Astrocyte (in vitro differentiated cells and primary cell): ENCODE measurements around the gene SLC66A1. TPM values are rescaled to one million over a fixed set of nuclear protein-coding genes. Genes with fewer than 3 reads are reported as not detected.

Experiments
- DNase-seq: peaks from one replicate; pipeline ENCODE4 v3.0.0-alpha.2; 2010; ENCODE audit warnings: low read depth
- FAIRE-seq: peaks from 2 replicates; lab custom pipeline; 2011; peaks lifted over from hg19 to GRCh38; lab: Jason Lieb, UNC
- H2AFZ ChIP-seq: 2 replicates; pipeline ENCODE4 v1.6.0; 2012; ENCODE audit warnings: low read depth, low read length, inconsistent platforms
- H3K27ac ChIP-seq: 2 replicates; pipeline ENCODE4 v1.5.1; 2011; ENCODE audit warnings: low read depth, low read length, inconsistent platforms
- H3K27me3 ChIP-seq: 2 replicates; pipeline ENCODE4 v1.6.0; 2011; ENCODE audit warnings: low read length, inconsistent platforms; ENCODE audit not compliant: insufficient read depth
- H3K36me3 ChIP-seq: 2 replicates; pipeline ENCODE4 v1.5.1; 2011; ENCODE audit warnings: low read length, inconsistent platforms; ENCODE audit not compliant: insufficient read depth
- H3K4me1 ChIP-seq: 2 replicates; pipeline ENCODE4 v1.5.1; 2011; ENCODE audit warnings: low read length, inconsistent platforms; ENCODE audit not compliant: insufficient read depth
- H3K4me2 ChIP-seq: 2 replicates; pipeline ENCODE4 v1.6.0; 2012; ENCODE audit warnings: low read length, inconsistent platforms
- H3K4me3 ChIP-seq: 2 replicates; pipeline ENCODE4 v1.5.1; 2011; ENCODE audit warnings: low read depth, mild to moderate bottlenecking, low read length, inconsistent platforms; ENCODE audit not compliant: insufficient read depth
- H3K79me2 ChIP-seq: 2 replicates; pipeline ENCODE4 v1.6.0; 2012; ENCODE audit warnings: mild to moderate bottlenecking, low read length, inconsistent platforms; ENCODE audit not compliant: insufficient read depth
- H3K9ac ChIP-seq: 2 replicates; pipeline ENCODE4 v1.6.0; 2012; ENCODE audit warnings: mild to moderate bottlenecking, low read length, inconsistent platforms
- H3K9me3 ChIP-seq: 2 replicates; pipeline ENCODE4 v1.5.1; 2012; ENCODE audit warnings: low read depth, mild to moderate bottlenecking, low read length, inconsistent platforms; ENCODE audit not compliant: insufficient read depth
- H4K20me1 ChIP-seq: 2 replicates; pipeline ENCODE4 v1.6.0; 2012; ENCODE audit warnings: low read length, inconsistent platforms; ENCODE audit not compliant: insufficient read depth
- H3K27ac Mint-ChIP-seq: one replicate; pipeline ENCODE4 v1.8.0; 2021; ENCODE audit warnings: mild to moderate bottlenecking, mixed read lengths; ENCODE audit not compliant: unreplicated experiment
- H3K27me3 Mint-ChIP-seq: one replicate; pipeline ENCODE4 v1.8.0; 2021; ENCODE audit warnings: low read depth, mixed read lengths; ENCODE audit not compliant: unreplicated experiment
- H3K36me3 Mint-ChIP-seq: one replicate; pipeline ENCODE4 v1.8.0; 2021; ENCODE audit warnings: low read depth, mixed read lengths; ENCODE audit not compliant: unreplicated experiment
- H3K4me1 Mint-ChIP-seq: one replicate; pipeline ENCODE4 v1.8.0; 2021; ENCODE audit warnings: low read depth, mixed read lengths; ENCODE audit not compliant: unreplicated experiment
- H3K4me3 Mint-ChIP-seq: one replicate; pipeline ENCODE4 v1.8.0; 2021; ENCODE audit warnings: mild to moderate bottlenecking, moderate library complexity, mixed read lengths; ENCODE audit not compliant: unreplicated experiment
- H3K9me3 Mint-ChIP-seq: one replicate; pipeline ENCODE4 v1.8.0; 2021; ENCODE audit warnings: mild to moderate bottlenecking, mixed read lengths; ENCODE audit not compliant: unreplicated experiment
- EZH2 ChIP-seq: IDR thresholded peaks from 2 replicates; pipeline ENCODE4 v1.6.1; 2012; ENCODE audit warnings: mild to moderate bottlenecking, low read length, inconsistent platforms; ENCODE audit not compliant: insufficient read depth
- total RNA-seq: library from RNA; stranded (reverse); gene quantifications from 2 replicates; pipeline ENCODE4 v1.2.1, GENCODE V29; 2021
- TF ChIP-seq, protein P1 (sequence below): IDR thresholded peaks from 2 replicates; pipeline ENCODE4 v1.5.1; 2011; ENCODE audit warnings: low read depth, mild to moderate bottlenecking, inconsistent platforms, low read length, moderate library complexity; ENCODE audit not compliant: insufficient read depth

The SLC66A1 gene
- total RNA-seq, 1 donor from 2014 or later, result 21.5 TPM

DNA sequence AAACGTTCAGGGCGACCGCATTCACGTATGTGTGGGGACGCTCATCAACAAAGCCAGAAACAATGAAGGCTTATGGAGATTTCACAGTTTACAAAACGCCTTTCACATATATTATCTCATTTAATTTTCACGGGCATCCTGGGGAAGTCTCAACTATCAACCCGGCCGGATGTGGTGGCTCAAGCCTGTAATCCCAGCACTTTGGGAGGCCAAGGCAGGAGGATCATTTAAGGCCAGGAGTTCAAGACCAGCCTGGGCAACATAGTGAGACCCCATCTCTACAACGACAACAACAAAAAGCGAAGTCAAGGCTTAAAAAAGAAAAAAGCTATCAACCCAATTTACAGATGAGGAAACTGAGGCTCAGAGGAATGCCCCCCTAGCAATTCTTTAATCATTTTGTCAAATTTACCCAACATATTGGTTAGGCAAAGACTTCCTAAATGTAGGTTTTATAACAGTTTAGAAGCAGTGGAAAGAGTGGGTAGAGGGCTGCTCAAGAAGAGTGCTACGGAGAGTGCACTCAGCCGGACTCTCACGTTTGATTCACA lies 28.3 kb downstream of the SLC66A1 start:
- Histone ChIP-seq H3K27ac (no peak overlapping the region), H3K4me1 (peaks cover 16% of the 10 kb centered on the region), H3K36me3 (peaks cover 16% of the 10 kb centered on the region), H3K27me3 (no peaks in the 10 kb centered on the region), H4K20me1 (peaks cover 79% of the 10 kb centered on the region), H3K9me3 (no peaks in the 10 kb centered on the region), H3K4me3 (no peak overlapping the region), H3K4me2 (no peak overlapping the region), H3K9ac (no peak overlapping the region), H3K79me2 (no peaks in the 10 kb centered on the region), H2AFZ (no peak overlapping the region)
- Mint-ChIP-seq H3K27ac (peak overlapping the region; percentile 34), H3K36me3 (peaks cover 17% of the 10 kb centered on the region), H3K4me3 (no peak overlapping the region), H3K9me3 (no peaks in the 10 kb centered on the region), H3K4me1 (peaks cover 21% of the 10 kb centered on the region), H3K27me3 (no peaks in the 10 kb centered on the region)
- FAIRE-seq, result no peak
- no peak for TF ChIP-seq EZH2
- DNase-seq, result no peak

DNA sequence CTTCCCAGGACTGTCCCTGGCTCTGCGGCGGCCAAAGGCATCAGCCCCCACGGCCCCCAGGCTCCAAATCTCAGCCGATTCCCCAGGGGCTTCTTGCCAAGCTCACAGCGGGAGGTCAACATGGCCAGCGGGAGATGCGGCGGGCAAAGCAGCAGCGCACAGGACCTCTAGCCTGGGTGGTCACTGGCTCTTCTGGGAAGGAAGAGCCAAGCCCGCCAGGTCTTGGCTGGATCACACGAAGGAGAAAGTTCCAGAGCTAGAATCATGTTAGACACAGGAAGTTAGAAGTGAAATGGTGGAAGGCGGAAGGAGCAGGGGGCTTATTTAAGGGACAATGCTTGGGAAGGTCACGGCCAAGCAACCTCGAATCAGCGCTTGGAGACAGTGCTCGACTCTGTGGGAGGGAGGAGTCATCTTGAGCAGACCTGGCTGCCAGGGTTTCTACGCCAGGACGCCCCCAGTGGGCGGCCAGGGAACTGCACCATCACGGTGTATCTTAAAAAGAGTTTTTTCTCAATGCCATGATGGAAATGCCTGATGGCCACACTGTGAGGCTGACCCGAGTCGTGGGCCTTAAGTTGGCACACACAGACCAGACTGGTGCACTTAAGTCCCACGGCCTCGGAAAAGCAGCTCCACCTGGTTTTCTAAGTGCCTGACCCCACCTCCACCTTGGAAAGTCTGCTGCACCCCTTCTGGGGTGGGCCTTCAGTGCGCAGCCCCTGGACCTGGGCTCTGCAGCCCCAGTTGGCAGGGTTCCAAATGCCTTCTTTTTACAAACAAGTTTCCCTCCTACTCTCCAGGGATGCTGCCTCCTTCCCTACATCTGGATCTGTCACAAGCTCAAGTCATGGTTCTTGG lies 29.3 kb downstream of the SLC66A1 start:
- Histone ChIP-seq H2AFZ (no peak overlapping the region), H3K4me2 (no peak overlapping the region), H3K4me1 (peaks cover 14% of the 10 kb centered on the region), H3K9me3 (no peaks in the 10 kb centered on the region), H3K9ac (no peak overlapping the region), H3K27me3 (no peaks in the 10 kb centered on the region), H3K36me3 (peaks cover 16% of the 10 kb centered on the region), H3K79me2 (no peaks in the 10 kb centered on the region), H3K27ac (no peak overlapping the region), H3K4me3 (no peak overlapping the region), H4K20me1 (peaks cover 84% of the 10 kb centered on the region)
- Mint-ChIP-seq H3K27me3 (no peaks in the 10 kb centered on the region), H3K4me1 (peaks cover 14% of the 10 kb centered on the region), H3K4me3 (peak overlapping the region; percentile 40), H3K36me3 (peaks cover 17% of the 10 kb centered on the region), H3K27ac (peak overlapping the region; percentile 87), H3K9me3 (no peaks in the 10 kb centered on the region)
- no peak for TF ChIP-seq EZH2
- TF ChIP-seq, protein P1, sequence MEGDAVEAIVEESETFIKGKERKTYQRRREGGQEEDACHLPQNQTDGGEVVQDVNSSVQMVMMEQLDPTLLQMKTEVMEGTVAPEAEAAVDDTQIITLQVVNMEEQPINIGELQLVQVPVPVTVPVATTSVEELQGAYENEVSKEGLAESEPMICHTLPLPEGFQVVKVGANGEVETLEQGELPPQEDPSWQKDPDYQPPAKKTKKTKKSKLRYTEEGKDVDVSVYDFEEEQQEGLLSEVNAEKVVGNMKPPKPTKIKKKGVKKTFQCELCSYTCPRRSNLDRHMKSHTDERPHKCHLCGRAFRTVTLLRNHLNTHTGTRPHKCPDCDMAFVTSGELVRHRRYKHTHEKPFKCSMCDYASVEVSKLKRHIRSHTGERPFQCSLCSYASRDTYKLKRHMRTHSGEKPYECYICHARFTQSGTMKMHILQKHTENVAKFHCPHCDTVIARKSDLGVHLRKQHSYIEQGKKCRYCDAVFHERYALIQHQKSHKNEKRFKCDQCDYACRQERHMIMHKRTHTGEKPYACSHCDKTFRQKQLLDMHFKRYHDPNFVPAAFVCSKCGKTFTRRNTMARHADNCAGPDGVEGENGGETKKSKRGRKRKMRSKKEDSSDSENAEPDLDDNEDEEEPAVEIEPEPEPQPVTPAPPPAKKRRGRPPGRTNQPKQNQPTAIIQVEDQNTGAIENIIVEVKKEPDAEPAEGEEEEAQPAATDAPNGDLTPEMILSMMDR, result peak; percentile 87
- DNase-seq (peak; percentile 34), FAIRE-seq (peak; percentile 52)

DNA sequence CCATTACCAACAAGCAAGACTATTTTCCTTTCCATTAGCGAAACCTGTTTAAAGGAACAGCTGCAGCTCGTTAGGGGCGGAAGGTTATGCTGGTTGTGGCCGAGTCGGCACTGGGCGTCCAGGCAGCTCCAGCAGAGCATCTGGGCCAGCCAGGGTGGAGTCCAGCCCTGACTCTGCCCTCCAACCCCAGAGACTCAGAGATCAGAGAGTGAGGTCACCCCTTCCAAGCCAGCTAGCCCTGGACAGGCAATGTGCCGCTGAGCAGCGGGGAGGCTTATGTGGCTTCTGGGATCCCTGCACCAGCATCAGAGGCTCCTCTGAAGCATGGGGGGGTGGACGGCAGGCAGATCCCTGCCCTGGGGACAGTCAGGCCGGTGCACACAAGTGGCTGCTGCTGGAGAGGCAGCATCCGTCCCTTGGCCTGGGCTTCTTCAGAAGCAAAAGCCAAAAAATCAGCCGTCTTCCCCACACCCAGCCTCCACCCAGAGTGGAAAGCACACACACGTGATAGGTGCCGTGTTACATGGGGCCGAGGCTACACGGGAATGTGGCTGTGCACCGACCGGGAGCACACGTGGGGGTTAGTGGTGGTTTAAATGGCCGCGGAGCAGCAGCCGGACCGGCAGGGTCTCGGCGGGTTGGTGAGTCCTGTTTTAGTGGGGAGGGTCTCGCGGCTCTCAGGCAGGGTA lies 30.1 kb downstream of the SLC66A1 start:
- Histone ChIP-seq H3K9me3 (no peaks in the 10 kb centered on the region), H3K4me1 (peaks cover 6% of the 10 kb centered on the region), H3K27me3 (no peaks in the 10 kb centered on the region), H3K9ac (no peak overlapping the region), H3K27ac (no peak overlapping the region), H4K20me1 (peaks cover 81% of the 10 kb centered on the region), H3K4me2 (no peak overlapping the region), H3K36me3 (peaks cover 16% of the 10 kb centered on the region), H3K4me3 (no peak overlapping the region), H2AFZ (no peak overlapping the region), H3K79me2 (no peaks in the 10 kb centered on the region)
- Mint-ChIP-seq H3K27ac (peak overlapping the region; percentile 41), H3K4me3 (no peak overlapping the region), H3K9me3 (no peaks in the 10 kb centered on the region), H3K4me1 (peaks cover 9% of the 10 kb centered on the region), H3K27me3 (no peaks in the 10 kb centered on the region), H3K36me3 (peaks cover 14% of the 10 kb centered on the region)
- no peak for FAIRE-seq
- DNase-seq, result no peak
- TF ChIP-seq, protein P1, result no peak
- TF ChIP-seq EZH2, result no peak
